Activated CD4-positive, CD25-positive, alpha-beta regulatory T cell treated with anti-CD3 and anti-CD28 coated beads, Interleukin-2, amount 50 U/mL, for 72 hours (primary cell): ENCODE data around the gene PEPD.
"Not testable (repeated sequence)": the region's sequence is repeated elsewhere in the genome, so short reads cannot be mapped to it uniquely, and the experiment has no call there.

ENCODE experiments used
- DNase-seq: peaks from one replicate; pipeline ENCODE4 v3.0.0; 2021

PEPD gene

GRCh38 chr19:33521480-33522370, at the start of gene PEPD:
Gene PEPD, minus strand, starts transcription at chr19:33521791. Its CDS starts 31 bp downstream, at chr19:33521760.
- DNase-seq = peak; percentile 80

DNA sequence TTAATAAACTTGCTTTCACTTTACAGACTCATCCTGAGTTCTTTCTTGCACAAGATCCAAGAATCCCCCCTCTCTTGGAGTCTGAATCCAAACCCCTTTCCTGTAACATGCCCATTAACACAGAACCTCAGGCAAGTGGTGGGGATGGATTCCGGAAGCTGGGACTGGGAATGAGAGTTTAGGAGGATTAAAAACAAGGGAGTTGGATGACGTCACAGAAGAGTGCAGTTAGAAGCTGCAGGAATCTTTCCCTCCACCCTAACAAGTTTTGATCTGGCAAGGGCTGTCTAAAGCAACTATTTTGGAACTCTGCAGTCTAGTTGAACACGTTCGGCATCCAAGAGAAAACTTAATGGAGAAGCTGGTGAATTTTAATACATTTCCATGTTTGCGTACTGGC, 48.2 kb upstream of the PEPD start:
- DNase-seq = no peak

GRCh38 chr19:33568706-33569105, 47.1 kb upstream of the PEPD start:
- DNase-seq = no peak

DNA sequence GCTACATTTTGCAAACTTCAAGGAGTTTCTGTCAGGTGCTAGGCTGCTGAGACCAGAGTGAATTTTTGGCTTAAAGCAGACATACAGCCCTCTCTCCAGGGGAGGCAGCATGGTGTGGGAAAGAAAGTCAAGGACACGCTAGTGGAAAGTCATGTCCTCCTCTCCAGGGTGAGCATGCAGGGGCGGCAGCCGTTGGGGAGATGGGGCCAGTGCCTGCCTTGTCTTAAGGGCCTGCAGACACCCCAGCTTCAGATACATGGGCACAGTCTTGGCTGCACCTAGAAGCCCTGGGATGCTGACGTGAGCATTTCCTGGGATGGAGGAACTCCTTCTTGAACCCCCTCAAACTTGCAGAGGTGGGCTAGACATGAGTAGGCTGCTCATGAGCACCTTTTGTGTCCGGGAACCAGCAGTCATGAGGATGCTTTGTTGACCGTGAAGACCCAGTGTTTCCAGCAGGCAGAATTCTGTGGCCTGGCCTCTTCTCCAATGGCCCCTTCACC, 43.3 kb upstream of the PEPD start:
- no peak for DNase-seq

DNA sequence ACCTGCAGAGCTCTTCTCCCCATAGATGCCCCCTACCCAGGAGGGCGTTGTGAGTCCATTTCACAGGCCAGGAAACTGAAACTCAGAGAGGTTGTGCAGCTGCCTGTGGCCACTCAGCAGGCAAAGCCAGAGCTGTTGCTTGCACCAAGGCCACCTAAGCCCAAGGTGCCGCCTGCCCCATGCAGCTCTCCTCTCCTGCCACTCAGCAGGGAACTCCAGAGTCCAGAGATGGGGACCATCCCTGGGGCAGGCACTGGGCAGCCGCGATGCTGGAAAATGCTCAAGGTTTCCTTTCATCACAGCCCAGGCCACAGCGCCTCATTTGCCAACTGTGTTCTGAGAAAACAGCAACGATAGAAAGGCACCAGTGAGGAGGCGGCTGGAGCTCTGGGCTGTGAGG, 41.0 kb upstream of the PEPD start:
- DNase-seq = no peak

- DNase-seq = not testable (repeated sequence)
These were observed 40.1 kb upstream of the PEPD start for GRCh38 chr19:33561666-33562065.

- no peak for DNase-seq
These were observed 39.7 kb upstream of the PEPD start for GRCh38 chr19:33561261-33561660.

- no peak for DNase-seq
These were observed 38.4 kb upstream of the PEPD start for GRCh38 chr19:33559996-33560395.

DNA sequence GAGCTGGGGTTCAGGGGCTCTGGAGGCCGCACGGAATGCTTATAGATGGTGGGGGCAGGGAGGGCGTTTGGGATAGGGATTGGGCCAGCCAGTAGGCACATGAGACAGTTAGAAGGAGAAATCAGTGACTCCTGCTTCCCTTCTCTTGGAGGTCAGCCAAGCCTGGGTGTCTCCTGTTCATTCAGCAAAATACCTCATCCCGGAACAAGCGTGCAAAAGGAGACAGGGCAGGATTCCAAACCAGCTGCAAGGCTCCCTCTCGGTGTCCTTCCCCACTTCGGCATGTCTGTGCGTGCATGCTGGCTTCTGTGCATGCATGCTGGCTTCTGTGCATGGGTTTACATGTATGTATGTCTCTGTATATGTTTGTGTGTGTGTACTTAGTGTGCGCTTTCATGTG, 37.3 kb upstream of the PEPD start:
- DNase-seq = no peak

GRCh38 chr19:33558151-33558550, 36.6 kb upstream of the PEPD start:
- no peak for DNase-seq

GRCh38 chr19:33557720-33558119, 36.1 kb upstream of the PEPD start:
- no peak for DNase-seq

DNA sequence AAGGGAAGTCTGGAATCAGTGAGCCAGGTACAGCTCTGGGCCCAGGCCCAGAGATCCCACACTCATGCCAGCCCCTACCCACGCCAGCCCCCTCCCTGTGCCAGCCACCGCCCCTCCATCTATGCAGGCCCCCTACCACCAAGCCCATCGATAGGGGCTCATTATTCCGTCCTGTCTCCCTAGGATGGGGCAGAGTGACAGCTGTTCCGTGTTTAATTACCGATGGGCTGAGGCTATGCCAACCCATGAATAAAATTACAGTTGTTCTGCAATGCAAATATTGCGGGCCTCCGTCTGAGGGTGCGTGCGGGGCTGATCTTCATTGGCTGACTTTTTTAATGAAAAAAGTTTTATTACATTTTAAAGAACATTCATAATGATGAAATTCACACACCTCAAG, 35.6 kb upstream of the PEPD start:
- DNase-seq = no peak

DNA sequence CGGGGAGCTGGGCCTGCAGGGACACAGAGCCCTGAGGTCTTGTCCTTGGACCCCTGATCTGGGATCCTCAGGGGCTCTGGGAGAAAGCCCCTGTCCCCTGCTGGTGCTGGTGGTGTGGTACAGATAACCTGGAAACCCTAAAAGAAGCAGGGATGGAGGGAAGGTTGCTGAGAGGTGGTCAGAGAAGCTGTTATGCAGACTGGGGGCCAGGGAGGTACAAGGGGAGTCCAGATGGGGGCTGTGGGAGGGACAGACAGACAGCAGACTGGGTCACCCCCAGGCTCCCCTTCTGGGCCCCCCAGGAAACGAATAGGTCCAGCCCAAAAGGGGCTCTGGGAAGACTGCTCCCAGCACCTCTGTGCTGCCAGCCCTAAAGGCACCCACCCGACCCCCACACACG, 34.7 kb upstream of the PEPD start:
- DNase-seq = no peak

DNA sequence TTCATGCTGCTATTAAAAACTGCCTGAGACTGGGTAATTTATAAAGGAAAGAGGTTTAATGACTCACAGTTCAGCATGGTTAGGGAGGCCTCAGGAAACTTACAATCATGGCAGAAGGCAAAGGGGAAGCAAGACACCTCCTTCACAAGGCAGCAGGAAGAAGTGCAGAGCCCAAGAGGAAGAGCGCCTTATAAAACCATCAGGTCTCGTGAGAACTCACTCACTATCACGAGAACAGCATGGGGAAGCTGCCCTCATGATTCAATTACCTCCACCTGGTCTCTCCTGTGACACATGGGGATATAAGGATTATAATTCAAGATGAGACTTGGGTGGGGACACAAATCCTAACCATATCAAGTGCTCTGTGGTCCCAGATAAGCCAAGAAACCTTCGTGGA, 34.1 kb upstream of the PEPD start:
- not testable (repeated sequence) for DNase-seq

GRCh38 chr19:33554821-33555220, 33.2 kb upstream of the PEPD start:
- no peak for DNase-seq

DNA sequence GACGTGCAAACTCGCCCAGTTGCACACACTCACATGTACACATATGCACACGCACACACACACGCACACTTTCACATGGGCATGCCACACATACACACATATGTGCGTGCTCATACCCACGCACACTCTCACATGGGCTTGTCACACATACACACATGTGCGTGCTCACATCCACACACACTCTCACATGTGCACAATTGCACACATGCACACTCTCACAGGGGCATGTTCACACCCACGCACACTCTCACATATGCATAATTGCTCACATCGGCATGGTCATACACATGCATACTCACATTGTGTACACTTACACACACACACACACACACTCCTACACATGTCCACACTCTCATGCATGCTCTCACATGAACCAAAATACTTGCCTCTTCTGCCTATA, 32.8 kb upstream of the PEPD start:
- no peak for DNase-seq

DNA sequence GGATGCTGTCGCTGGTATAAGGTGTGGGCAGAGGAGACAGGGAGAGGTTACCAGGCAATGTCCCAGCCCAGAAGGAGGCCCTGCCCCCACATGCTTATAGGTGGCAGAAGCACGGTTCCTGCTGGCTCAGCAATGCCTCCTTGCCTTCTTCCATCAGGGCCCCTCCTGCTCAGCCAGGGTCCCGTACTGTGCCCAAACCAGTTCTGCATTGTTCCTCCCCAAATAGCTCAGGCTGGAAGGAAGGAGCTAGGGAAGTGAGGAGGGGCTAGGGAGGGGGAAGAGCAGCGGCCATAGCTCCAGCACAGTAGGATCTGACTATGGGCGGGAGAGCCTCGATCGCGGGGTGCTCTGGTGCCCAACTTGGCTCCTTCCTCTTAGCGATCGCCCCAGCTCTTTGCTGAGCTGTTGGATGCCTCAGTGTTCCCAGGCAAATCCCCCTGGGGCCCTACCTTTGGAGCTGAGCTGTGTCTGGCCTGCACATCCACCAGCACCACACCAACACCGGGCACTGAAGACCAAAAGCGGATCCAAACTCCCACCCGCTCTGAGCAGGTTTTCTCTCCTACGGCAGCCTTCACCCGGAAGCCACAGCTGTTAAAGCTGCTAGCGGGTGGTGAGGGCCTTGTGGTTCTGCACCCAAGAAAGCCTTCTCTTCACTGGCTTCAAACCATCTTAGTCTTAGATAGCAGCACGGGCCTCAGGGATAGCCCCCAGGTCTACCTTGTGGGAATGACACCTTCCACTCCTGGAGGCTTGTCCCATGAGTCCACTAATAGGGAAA, 32.1 kb upstream of the PEPD start:
- DNase-seq = no peak

- no peak for DNase-seq
These were observed 31.3 kb upstream of the PEPD start for GRCh38 chr19:33552928-33553279.

DNA sequence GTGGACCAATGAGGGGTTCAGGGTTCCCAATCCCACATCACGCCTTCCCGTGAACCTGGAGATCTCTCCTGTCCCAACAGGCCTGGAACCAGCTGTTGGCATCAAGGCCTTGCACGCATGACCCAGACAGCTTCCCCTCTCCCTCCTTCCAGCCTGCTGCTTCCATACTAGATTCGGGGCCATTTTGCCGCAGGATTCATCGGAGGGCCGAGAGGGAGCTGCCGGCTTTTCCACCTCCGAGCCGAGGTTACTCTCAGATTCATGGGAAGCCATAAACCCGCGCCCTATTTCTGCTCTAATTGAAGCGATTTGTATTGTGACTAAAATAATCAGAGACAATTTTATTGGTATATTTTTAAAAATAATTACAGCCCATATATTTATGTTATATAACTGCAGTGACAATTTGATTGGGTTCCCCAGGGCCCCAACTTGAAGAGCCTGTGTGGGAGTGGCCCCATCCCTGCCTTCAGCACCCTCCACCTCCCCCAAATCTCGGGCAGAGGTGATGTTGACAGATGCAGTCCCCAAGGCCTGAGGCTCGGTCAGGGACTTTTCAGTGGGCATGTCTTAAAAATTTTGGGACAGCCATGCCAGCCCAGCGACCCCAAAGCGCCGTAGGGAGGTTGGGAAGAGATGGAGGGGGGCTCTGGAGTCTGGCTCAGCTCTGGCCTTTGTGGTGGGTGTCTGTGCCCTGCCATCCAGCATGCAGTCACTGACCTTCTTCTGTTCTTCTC, 30.8 kb upstream of the PEPD start:
- DNase-seq = no peak

DNA sequence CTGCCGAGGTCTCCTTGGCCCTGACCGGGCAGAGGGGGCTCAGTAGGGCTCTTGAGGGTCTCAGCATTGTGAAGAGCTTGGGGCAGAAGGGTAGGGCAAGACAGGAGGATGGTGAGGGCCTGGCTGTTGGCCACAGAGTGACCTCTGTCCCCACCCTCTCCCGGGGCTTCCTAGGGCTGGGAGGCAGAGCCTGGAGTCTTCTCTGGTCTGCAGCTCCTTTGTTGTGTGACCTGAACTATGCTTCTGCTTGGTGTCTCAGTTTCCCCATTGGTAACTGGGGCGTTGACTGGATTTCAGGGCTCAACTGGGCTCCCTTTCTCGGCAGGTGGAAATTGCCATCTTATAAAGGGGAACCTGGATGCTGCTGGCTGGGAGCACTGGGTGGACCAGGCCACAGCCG, 30.1 kb upstream of the PEPD start:
- no peak for DNase-seq

GRCh38 chr19:33550768-33551167, 29.2 kb upstream of the PEPD start:
- no peak for DNase-seq

- no peak for DNase-seq
These were observed 26.1 kb upstream of the PEPD start for GRCh38 chr19:33547676-33548075.

DNA sequence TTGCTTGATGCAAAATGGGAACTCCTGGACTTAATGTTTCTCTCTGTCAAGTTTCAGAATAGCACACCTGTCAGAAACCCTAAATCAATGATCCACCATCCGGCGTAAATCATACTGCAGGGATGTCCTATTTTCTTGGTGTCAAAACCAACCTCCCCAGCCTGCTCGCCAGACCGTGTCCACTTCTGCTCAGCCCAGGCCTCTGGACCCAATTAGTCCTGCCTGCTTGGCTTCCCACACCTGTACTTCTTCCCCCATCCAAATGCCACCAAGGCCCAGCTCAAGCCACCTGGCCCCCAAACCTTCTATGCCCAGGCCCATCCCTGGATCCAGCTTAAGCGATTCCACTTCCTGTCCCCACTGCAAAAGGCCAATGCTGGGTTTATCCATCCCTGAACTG, 25.1 kb upstream of the PEPD start:
- no peak for DNase-seq
